ENCODE results near the gene INPP5D.

INPP5D gene

DNA sequence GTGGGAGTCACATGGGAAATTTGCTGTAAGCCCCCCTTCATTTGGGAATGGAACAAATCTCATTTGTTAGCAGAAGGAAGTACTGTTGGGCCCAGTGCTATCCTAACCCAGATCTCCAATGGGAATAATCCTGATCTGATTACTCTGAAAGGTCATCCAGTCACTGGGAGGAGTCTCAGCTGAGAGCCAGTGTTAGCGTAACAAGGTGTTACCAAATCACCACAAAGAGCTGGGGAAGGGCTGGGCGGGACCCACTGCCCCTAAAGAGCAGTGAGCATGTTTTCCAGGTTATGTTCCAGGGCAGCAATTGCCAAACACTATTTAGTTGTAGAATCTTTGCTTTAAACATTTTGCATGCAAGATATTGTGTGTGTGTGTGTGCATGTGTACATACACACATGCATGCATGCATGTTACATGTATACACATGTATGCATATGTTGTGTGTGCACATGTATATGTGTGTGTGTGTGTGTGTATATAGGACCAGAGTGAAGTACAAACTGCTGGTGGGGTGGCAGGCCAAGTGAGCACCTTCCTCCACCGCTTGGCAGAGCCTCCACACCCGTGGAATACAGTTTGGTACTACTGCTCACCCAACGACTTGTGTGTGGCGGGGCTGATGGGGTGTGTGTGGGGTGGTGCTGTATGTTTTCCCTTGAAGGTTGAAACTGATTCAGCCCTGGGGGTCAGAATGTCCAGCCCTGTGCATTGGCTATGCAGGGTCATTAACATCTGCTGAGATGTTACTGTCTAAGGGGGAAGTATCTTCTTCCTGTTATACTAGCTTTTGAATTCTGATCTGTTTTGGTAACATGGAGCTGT lies 15.2 kb downstream of the INPP5D start:
- no peak for DNase-seq (ENCODE audit: low read depth)

DNA sequence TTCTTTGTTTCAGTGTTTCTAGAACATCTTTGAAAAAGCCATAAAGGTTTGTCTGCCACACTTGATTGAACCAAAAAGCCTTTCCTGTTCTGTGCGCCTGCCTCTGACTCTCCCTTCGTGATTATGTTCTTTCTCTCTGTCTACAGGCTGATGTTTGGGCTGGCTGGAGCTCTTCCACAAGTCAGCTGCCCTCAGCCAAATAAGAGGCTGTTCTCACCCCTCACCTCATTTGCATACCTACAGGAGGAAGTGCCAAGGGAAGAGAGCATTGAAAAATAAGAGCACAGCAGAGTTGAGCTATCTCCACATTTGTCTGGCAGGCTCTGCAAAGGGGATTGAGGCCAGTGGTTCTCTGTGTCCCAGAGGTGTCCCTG lies 15.8 kb downstream of the INPP5D start:
- no peak for DNase-seq (ENCODE audit: low read depth)

DNA sequence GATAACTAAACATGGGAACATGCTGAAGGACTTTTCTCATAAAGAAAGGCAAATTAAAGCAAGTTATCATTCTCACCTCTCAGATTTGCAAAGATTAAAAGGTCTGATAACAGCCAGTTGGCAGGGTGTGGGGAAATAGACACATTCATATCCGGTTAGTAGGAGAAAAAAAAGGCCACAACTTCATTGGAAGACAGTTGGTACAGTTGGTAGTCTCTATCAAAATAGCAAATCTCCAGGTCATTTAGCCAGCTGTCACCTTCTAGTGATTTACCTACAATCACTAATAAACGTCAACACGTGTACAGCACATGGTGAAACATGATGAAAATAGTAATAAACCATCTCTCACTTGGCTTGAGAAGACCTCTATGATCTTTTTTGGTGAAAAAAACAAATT lies 16.6 kb downstream of the INPP5D start:
- no peak for DNase-seq (ENCODE audit: low read depth)

DNA sequence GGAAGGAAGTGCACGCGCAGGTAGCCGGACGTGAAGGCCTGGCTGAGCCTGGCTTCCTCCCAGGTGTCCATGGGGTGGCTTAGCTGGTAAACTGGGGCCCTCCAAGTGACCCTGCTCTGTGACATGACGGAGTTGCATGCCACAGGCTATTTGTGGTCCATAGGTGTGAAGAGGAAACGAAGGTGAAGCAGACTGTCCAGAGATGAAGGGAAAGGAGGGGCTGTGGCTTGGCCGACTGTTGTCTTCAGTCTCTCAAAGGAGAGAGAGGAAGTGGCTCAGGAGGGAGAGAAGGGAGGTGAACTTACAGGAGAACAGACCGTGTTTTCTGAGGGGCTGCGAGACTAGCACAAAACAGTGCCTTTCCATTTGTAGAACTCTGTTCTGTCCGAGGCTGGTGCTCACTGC lies 19.3 kb downstream of the INPP5D start:
- DNase-seq (ENCODE audit: low read depth), result no peak

DNA sequence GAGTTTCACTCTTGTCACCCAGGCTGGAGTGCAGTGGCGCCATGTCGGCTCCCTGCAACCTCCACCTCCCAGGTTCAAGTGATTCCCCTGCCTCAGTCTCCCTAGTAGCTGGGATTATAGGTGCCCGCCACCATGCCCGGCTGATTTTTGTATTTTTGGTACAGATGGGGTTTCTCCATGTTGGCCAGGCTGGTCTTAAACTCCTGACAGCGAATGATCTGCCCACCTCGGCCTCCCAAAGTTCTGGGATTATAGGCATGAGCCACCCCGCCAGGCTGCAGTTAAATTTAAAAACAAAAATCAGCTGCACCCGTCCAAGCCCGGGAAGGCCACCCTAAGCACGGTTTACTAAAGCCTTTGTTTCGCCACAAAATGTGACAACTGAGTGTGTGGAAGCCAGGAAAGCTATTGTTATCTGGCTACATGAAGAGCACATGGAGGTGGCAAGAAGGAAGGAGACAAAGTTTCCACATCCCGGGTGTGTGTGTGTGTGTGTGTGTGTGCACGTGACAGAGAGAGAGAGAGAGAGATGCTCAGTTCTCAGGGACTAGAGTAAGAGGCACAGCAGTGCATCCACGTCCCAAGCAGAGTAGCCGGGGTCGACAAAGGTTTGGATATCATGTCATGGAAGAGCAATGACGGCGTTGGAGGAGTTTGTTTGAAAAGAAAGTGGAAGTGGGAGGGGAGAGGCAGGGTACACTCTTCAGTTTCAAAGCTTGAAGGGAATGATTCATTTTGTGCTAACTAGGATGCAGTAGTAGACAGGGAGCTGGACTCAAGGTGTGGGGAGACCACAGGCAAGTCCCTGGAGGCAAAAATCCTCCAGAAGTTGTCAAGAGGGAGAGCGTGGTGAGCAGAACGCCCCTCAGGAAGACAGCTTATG lies 20.1 kb downstream of the INPP5D start:
- DNase-seq (ENCODE audit: low read depth), result no peak

DNA sequence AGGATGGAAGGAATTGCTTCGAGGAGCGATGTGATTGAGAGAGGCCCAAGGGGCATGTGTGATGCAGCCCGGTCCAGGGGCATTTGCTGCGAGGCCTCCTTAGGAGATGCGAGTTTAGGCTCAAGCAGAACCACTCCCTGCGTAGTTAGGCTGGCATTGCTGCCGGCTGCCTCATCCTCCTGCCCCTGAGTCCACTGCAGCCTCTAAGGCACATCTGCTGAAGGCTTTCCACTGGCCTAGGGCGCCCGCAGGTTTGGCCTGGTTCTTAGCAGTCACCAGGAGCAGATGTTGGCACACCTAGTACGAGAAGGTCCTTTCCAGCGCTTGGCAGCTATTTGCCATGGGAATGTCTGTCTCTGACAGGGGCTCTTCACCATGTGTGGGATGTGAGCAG lies 20.7 kb downstream of the INPP5D start:
- DNase-seq (ENCODE audit: low read depth), result no peak

DNA sequence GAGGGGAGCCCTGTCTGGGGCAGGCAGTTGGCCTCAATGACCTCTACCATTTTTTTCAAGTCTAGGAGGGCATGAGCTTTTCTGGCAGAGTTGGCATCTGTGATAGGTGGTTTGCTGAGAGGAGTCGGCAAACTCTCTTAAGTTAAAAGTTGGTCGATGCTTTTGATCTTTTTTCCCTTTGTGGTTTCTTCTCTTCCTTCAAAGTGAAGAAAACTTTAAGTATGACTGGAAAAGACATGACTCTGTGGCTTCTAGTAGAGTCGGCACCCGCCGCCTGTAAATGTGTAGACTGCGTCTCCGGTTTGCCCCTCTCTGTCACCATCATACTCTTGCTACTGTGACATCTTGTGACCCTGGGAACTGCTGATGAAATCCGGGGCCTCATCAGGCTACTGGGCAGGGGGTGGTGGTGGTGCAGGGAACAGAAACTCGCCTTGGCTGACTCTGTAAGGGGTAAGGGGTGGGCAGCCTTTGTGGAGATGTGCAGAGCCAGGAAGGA lies 21.1 kb downstream of the INPP5D start:
- no peak for DNase-seq (ENCODE audit: low read depth)

DNA sequence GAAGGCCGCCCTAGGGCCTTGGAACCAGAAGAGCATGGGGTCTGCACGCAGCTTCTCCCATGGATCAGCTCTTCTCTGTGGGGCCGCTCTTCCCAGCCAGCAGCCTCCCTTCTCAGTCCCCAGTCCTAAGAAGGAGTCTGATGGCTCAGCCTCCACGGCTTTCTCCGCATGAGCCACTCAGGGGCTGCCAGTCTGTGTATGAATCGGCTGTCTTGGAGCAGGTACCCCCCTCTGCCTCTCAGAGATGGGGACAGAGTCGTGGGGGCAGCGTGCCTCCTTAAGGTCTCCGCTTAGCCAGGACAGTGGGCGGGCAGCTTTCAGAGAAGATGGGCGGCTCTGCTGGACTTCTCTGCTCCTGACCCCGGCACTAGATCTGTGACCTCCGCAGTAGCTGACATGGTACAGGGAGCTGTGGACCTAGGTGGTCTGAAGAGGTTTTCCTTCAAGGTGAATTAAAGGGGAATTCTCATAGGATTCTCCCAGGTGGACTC lies 21.6 kb downstream of the INPP5D start:
- DNase-seq (ENCODE audit: low read depth), result no peak

DNA sequence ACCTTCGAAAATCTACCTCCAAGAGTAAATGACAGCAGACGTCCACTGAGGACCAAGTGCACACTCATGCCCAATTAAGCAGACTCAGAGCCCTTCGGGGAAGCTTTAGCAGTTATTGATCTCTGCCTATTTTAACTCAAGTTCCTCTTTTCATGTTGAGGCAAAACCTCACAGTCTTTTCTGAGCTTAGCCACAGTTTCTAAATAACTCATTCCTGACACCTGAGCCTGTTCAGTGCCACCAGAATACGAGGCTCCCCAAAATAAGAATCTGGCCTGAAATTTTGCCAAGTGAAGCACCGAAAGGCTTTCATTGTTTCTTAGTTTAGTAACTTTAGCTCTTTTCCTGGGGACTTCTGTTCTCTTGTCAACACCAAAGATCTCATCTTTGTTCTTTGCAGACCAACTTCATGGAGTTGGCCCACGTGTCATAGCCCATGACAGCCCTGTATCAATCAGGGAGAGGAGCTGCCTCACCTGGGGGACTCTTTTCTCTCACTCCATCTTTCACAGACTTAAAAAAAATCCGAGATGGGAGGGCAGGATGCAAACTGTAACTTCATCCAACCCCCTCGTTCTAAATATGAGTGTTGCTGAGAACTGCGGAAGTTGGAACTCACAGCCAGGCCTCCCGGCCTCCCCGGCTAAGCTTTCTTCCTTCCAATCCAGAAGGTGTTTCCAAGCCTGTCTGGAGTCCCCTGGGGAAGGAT lies 22.2 kb downstream of the INPP5D start:
- DNase-seq (ENCODE audit: low read depth), result no peak

DNA sequence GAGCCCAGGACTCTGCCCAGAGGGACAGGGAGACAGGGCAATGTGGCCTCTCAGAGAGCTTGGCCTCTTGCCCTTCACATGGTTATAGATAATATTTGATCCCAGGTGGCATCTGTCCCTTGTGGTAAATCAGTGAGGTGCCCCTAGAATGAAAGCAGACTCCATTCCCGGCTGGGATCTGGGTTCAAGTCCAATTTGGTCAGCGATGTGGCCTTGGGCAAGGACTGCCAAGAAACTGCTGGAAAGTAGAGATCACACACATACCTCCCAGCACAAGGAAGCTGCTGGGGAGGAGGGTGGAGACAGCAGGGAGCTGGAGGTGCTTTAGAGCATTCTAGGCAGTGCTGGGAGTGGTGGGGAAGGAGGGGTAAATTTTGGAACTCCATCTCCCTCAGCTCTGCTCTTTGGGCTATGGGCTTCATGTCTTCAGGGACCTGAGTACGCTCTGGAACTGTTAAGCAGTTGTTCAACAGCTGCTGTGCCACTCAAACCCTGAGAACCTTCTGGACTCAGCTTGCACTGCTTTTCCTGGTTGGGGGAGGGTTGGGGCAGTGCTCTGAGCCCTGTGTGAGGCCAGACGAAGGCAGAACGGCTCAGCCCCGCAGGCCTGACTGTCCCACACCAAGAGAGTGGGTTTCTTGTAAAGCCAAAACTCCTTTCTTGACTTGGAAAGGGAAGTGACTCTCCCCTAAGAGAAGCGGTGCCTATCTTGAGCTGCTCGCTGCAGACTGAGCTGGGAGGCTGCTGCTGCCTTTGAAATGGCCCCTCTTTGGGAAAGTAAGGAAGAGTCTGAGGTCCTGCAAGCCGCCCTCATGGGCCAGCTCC lies 23.0 kb downstream of the INPP5D start:
- no peak for DNase-seq (ENCODE audit: low read depth)

DNA sequence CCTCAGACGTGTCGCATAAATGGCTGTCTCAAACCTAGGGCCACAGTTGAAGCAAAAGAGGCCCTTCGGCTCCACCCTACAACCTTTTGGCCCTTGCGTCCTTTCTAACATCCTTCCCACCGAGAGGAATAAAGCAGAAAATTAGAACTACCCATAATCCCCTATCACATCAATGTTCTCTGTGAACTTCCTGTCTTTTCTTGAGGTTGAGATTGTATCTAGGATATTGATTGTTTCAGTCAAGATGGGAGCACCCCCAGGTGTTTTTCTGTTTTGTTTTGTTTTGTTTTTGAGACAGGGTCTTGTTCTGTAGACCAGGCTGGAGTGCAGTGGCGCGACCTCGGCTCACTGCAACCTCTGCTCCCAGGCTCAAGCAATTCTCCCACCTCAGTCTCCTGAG lies 23.6 kb downstream of the INPP5D start:
- no peak for DNase-seq (ENCODE audit: low read depth)

DNA sequence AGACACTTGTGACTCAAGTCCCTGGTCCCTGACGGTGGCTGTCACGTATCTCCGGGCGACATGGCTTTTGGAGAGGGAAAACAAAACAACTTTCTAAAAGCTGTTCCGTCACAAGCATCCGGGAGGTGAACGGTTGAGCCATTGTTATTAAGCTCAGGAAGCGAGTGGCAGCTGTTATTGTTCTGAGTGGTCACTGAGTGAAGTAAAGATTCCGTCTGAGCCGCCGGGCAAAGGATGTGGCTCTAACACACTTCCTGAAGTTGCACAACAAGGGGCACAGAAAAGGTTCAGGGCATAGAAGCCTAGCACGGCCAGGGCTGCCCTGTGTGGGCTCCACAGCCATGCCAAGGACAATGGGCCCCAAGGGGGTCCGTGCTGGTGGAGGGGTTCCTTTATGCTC lies 24.3 kb downstream of the INPP5D start:
- DNase-seq (ENCODE audit: low read depth), result no peak

DNA sequence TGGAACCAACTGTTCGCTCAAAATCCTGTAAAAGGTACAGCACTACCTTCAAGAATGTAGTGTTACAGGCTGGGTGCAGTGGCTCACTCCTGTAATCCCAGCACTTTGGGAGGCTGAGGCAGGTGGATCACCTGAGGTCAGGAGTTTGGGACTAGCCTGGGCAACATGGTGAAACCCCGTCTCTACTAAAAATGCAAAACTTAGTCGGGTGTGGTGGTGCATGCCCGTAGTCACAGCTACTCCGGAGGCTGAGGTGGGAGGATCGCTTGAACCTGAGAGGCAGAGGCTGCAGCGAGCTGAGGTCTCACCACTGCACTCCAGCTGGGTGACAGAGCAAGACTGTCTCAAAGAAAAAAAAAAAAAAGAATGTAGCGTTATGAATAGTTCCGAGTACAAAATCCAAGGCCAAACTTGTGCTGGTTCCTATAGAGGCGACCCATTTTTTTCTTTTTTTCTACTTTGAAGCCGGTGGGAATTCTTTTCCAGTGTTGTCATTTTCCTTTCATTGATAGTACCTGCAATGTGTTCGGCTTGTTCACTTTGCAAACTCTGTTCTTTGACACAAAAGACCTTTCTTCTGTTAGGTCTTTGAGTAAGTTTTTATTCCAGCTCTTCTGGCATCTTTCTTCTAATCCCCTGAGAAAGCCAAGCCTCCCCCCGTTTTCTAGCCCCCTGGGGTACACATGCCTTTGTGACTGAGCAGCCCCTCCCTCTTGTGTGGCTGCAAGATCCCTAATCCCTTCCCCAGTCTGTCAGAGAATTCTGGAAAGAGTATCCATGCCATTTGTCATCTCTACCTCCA lies 25.1 kb downstream of the INPP5D start:
- DNase-seq (ENCODE audit: low read depth), result no peak

DNA sequence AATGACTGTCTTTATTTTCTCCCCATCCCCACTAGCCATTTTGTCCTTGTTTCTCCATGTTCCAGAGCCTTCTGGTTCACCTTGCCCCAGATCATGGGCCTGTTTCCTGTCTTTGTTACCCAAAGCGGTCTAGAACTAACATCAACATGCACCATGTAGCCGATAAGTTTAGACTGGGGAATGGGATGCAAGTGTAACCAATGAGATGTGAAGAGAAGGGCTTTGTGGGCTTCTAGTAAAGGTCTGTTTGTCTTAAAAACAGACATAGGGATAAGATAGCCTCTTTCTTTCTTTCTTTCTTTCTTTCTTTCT lies 25.7 kb downstream of the INPP5D start:
- DNase-seq (ENCODE audit: low read depth), result no peak

DNA sequence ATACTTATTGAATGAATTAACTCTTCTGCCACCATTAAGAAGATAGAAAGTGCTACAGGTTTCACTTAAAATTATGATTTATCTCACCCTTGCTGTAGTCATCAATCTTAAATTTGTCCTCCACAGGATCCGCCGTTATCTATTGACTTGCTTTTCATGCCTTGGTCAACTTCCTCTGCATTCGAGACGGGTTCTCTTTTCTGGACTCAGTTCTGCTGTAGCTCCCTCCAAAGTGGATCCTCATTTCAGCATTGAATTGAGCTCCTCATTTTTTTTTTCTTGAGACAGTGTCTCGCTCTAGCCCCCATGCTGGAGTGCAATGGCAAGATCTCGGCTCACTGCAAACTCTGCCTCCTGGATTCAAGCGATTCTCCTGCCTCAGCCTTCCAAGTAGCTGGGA lies 27.6 kb downstream of the INPP5D start:
- DNase-seq (ENCODE audit: low read depth), result no peak

DNA sequence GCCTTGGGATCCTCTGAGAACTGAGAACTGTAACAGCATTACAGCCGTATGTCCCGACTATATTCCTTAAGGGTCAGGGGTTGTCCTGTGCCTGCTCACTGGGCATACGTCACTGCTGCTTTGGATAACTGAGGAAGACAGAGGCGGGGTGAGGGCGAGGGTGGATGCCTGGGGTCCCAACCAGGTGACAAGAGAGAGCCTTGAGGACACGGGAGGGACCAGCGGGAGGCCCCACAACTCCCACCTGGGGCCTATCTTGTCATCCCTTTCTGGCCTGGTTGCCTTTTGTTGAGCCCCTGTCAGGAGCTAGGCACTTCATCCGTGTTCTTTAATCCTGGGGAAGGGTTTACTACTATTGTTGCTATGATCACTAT lies 28.8 kb downstream of the INPP5D start:
- no peak for DNase-seq (ENCODE audit: low read depth)

DNA sequence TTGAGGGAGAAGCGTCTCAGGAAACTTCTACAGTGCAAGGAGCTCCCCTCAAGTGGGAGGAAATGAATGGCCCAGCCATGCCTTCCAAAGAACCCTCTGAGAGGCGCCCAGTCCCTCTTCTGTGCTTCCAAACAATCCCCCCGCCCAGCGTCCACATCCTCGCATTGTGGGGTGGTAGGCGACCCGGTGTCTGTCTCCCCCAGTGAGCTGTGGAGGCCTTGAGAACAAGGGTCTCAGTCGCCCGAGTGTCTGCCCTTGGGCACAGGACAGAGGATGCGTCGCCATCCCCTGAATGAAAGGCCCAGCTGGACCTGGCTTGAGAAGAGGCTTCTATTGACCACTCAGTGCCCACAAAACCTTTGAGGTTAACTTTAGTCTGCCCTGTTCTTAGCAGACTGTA lies 29.7 kb downstream of the INPP5D start:
- DNase-seq (ENCODE audit: low read depth), result no peak

DNA sequence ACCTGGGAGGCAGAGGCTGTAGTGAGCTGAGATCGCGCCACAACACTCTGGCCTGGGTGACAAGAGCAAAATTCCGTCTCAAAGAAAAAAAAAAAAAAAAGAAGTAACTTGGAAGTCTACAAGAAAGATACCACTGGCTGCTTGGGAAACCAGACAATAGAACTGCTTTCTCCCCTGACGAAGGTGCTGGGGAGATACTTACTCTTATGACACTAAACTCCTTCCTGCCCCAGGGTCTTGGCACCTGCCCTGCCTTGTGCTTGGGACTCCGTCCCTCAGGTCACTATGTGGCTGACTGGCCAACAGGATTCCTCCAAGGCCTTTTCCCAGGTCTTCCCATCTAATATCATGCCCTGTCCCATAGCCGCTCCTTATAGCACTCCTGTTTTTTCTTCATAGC lies 30.7 kb downstream of the INPP5D start:
- DNase-seq (ENCODE audit: low read depth), result no peak

DNA sequence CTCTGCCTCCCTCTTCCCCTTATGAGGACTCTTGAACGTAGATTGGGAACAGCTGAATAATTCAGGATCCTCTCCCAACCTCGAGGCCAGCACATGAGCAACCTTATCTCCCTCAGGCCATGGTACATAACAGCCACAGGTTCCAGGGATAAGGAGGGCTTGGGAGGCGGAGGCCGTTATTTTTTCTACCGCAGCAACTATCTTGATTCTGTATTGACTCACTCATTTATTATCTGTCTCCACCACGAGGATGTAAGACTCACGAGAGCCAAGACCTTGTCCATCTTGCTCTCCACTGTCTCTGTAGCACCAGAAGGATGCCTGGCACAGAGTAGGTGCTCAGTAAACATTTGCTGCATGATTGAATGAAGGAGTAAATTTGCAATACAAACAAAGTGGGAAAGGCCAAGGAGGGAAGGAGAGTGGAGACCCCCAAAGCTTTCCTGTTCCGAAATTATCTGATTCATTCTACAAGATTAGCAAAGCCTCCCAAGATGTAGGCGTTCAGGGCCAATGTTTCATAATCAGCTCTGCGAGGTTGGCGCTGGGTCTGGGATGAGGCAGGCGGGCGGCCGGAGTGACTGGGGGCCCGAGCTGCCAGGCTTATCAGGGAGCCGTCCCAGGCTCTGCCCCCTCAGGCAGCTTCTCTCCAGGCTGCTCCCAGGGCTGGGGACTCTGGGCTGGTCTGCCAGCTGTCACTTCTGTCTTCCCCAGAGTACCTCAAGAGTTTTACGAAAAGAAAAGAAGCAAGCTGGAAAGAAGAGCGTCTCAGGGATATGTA lies 31.6 kb downstream of the INPP5D start:
- DNase-seq (ENCODE audit: low read depth), result no peak

Measured in HS-27A (cell line).